Spinal cord (tissue), 10 donors: ENCODE results near the gene SPINK13. TPM values are rescaled to one million over a fixed set of nuclear protein-coding genes. Genes with fewer than 3 reads are reported as not detected.
"Not testable (repeated sequence)": the region's sequence is repeated elsewhere in the genome, so short reads cannot be mapped to it uniquely, and the experiment has no call there.

Experiments used
- DNase-seq, 6 donors: peaks; one replicate each; pipeline versions ENCODE4 v3.0.0 to v3.0.0-alpha.2; 2013 to 2015; ENCODE audit warnings: low spot score in 6 of 6, low read depth in 4 of 6
- H3K27ac ChIP-seq: one replicate; pipeline ENCODE4 v1.5.1; 2013; ENCODE audit warnings: low read depth, low read length, control low read depth
- H3K27me3 ChIP-seq: one replicate; pipeline ENCODE4 v1.6.1; 2013; ENCODE audit warnings: low read length; ENCODE audit not compliant: control insufficient read depth, insufficient read depth
- H3K36me3 ChIP-seq: one replicate; pipeline ENCODE4 v1.6.1; 2013; ENCODE audit warnings: low read length; ENCODE audit not compliant: control insufficient read depth, insufficient read depth
- H3K4me1 ChIP-seq: one replicate; pipeline ENCODE4 v1.6.1; 2013; ENCODE audit warnings: low read length; ENCODE audit not compliant: control insufficient read depth, insufficient read depth
- H3K4me3 ChIP-seq: one replicate; pipeline ENCODE4 v1.5.1; 2013; ENCODE audit warnings: low read depth, low read length, control low read depth
- H3K9me3 ChIP-seq: one replicate; pipeline ENCODE4 v1.6.1; 2013; ENCODE audit warnings: low read length; ENCODE audit not compliant: control insufficient read depth, insufficient read depth
- WGBS: methylation state at CpG from one replicate; pipeline ENCODE4 v1.1.5; 2013; ENCODE audit warnings: missing lambda C conversion rate; ENCODE audit not compliant: insufficient coverage; 5-methylcytosine and 5-hydroxymethylcytosine counted together
- polyA plus RNA-seq, 2 donors: library from polyadenylated mRNA; unstranded; fragments of 120-200 nt; gene quantifications; one replicate each; pipeline ENCODE4 v1.2.1, GENCODE V29; 2013; ENCODE audit not compliant: insufficient read length in 2 of 2
- total RNA-seq, 2 donors: library from RNA; depleted of rRNA in 1 of 2; stranded (reverse); fragments of 120-200 nt in 1 of 2; fragments of >200 nt in 1 of 2; gene quantifications; one replicate each; pipeline versions ENCODE4 v1.2.3 to v1.2.4, GENCODE V29; 2013 to 2014
- donor health status: healthy.

The SPINK13 gene
- total and polyA plus RNA-seq, 4 donors = 0.30 to 1.6 TPM; not detected in 2

GRCh38 chr5:148255456-148255855 is 13.1 kb upstream of the SPINK13 start:
- no peak overlapping the region for H3K27ac ChIP-seq
- no peaks in the 10 kb centered on the region for H3K36me3 ChIP-seq
- no peaks in the 10 kb centered on the region for H3K27me3 ChIP-seq
- H3K4me3 ChIP-seq = no peak overlapping the region
- peaks cover 10% of the 10 kb centered on the region for H3K9me3 ChIP-seq
- no peak for DNase-seq
- no peaks in the 10 kb centered on the region for H3K4me1 ChIP-seq

- no peaks in the 10 kb centered on the region for H3K4me1 ChIP-seq
- WGBS = no CpG with 5 or more reads among the region's 2 CpGs
- no peaks in the 10 kb centered on the region for H3K36me3 ChIP-seq
- H3K27ac ChIP-seq = no peak overlapping the region
- no peak for DNase-seq
- peaks cover 10% of the 10 kb centered on the region for H3K9me3 ChIP-seq
- no peak overlapping the region for H3K4me3 ChIP-seq
- no peaks in the 10 kb centered on the region for H3K27me3 ChIP-seq
Measured at GRCh38 chr5:148259288-148259687, 9.3 kb upstream of the SPINK13 start.

- Histone ChIP-seq H3K4me3 (no peak overlapping the region), H3K27me3 (no peaks in the 10 kb centered on the region), H3K9me3 (peaks cover 8% of the 10 kb centered on the region), H3K27ac (no peak overlapping the region), H3K36me3 (no peaks in the 10 kb centered on the region), H3K4me1 (no peaks in the 10 kb centered on the region)
- no peak for DNase-seq
Measured at GRCh38 chr5:148261221-148261620, 7.4 kb upstream of the SPINK13 start.

GRCh38 chr5:148267962-148268361 is 632 bp upstream of the SPINK13 start:
- 58% methylated on average over 2 of the region's 3 CpGs for WGBS
- no peaks in the 10 kb centered on the region for H3K4me1 ChIP-seq

GRCh38 chr5:148275129-148275528 is 6.5 kb downstream of the SPINK13 start:
- WGBS = no CpG with 5 or more reads among the region's 2 CpGs

More at GRCh38 chr5:148267962-148268361, 632 bp upstream of the SPINK13 start:
- DNase-seq = no peak
- Histone ChIP-seq H3K27ac (no peak overlapping the region), H3K9me3 (no peaks in the 10 kb centered on the region), H3K36me3 (no peaks in the 10 kb centered on the region), H3K4me3 (no peak overlapping the region), H3K27me3 (no peaks in the 10 kb centered on the region)

GRCh38 chr5:148280893-148281292 is 12.3 kb downstream of the SPINK13 start:
- 84% methylated on average over 3 of the region's 5 CpGs for WGBS
- not testable (repeated sequence) for H3K4me1 ChIP-seq, H3K27ac ChIP-seq, H3K27me3 ChIP-seq, DNase-seq, H3K9me3 ChIP-seq, H3K4me3 ChIP-seq, H3K36me3 ChIP-seq

More at GRCh38 chr5:148275129-148275528, 6.5 kb downstream of the SPINK13 start:
- not testable (repeated sequence) for DNase-seq, H3K4me3 ChIP-seq, H3K9me3 ChIP-seq, H3K4me1 ChIP-seq, H3K27me3 ChIP-seq, H3K27ac ChIP-seq, H3K36me3 ChIP-seq

GRCh38 chr5:148281336-148281735 is 12.7 kb downstream of the SPINK13 start:
- WGBS = 97% methylated on average over 4 of the region's 4 CpGs
- not testable (repeated sequence) for H3K9me3 ChIP-seq, H3K36me3 ChIP-seq, DNase-seq, H3K27ac ChIP-seq, H3K4me1 ChIP-seq, H3K4me3 ChIP-seq, H3K27me3 ChIP-seq

- no peak overlapping the region for H3K4me3 ChIP-seq
- H3K9me3 ChIP-seq = no peaks in the 10 kb centered on the region
- DNase-seq = peak in 2 of 6 donors; percentile 21 to 34
- H3K27ac ChIP-seq = no peak overlapping the region
- H3K36me3 ChIP-seq = no peaks in the 10 kb centered on the region
- WGBS = no CpG with 5 or more reads among the region's 6 CpGs
- H3K4me1 ChIP-seq = no peaks in the 10 kb centered on the region
- no peaks in the 10 kb centered on the region for H3K27me3 ChIP-seq
Measured at GRCh38 chr5:148290271-148291195, 21.9 kb downstream of the SPINK13 start.

- H3K9me3 ChIP-seq = no peaks in the 10 kb centered on the region
- WGBS = 57% methylated on average over 4 of the region's 4 CpGs
- no peak overlapping the region for H3K4me3 ChIP-seq
- no peak overlapping the region for H3K27ac ChIP-seq
- no peaks in the 10 kb centered on the region for H3K4me1 ChIP-seq
- H3K27me3 ChIP-seq = no peaks in the 10 kb centered on the region
- H3K36me3 ChIP-seq = no peaks in the 10 kb centered on the region
- DNase-seq = no peak
Measured at GRCh38 chr5:148297731-148298130, 29.1 kb downstream of the SPINK13 start.

GRCh38 chr5:148306446-148306845 is 37.9 kb downstream of the SPINK13 start:
- Histone ChIP-seq H3K4me1 (no peaks in the 10 kb centered on the region), H3K27ac (no peak overlapping the region), H3K4me3 (no peak overlapping the region), H3K9me3 (peaks cover 2% of the 10 kb centered on the region), H3K27me3 (no peaks in the 10 kb centered on the region), H3K36me3 (no peaks in the 10 kb centered on the region)
- no peak for DNase-seq
- no CpG with 5 or more reads among the region's 1 CpG for WGBS
